Measurements from ENCODE around the gene C5.

GRCh38 chr9:121073038-121073437 lies 23.0 kb upstream of the C5 start:
- TF ChIP-seq CTCF (IDR thresholded peaks at IDR 0.05; ENCODE audit: low read length) (no peak), EZH2 (optimal IDR thresholded peaks at IDR 0.05; ENCODE audit: low read depth, low read length) (no peak), EZH2phosphoT487 (IDR thresholded peaks at IDR 0.05; ENCODE audit: low read length) (no peak)

All from MM.1S (cell line).